Measurements from ENCODE around the gene TNS4.
"Not testable (repeated sequence)": the region's sequence is repeated elsewhere in the genome, so short reads cannot be mapped to it uniquely, and the experiment has no call there.

DNA sequence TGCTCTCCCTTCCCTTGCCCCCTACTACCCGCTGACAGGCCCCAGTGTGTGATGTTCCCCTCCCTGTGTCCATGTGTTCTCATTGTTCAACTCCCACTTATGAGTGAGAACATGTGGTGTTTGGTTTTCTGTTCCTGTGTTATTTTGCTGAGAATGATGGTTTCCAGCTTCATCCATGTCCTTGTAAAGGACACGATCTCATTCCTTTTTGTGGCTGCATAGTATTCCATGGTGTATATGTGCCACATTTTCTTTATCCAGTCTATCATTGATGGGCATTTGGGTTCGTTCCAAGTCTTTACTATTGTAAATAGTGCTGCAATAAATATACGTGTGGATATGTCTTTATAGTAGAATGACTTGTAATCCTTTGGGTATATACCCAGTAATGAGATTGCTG is 45.1 kb upstream of the TNS4 start:
- TF ChIP-seq, protein P1, sequence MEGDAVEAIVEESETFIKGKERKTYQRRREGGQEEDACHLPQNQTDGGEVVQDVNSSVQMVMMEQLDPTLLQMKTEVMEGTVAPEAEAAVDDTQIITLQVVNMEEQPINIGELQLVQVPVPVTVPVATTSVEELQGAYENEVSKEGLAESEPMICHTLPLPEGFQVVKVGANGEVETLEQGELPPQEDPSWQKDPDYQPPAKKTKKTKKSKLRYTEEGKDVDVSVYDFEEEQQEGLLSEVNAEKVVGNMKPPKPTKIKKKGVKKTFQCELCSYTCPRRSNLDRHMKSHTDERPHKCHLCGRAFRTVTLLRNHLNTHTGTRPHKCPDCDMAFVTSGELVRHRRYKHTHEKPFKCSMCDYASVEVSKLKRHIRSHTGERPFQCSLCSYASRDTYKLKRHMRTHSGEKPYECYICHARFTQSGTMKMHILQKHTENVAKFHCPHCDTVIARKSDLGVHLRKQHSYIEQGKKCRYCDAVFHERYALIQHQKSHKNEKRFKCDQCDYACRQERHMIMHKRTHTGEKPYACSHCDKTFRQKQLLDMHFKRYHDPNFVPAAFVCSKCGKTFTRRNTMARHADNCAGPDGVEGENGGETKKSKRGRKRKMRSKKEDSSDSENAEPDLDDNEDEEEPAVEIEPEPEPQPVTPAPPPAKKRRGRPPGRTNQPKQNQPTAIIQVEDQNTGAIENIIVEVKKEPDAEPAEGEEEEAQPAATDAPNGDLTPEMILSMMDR (IDR thresholded peaks at IDR 0.05; ENCODE audit: insufficient read depth, low read depth, low read length) = not testable (repeated sequence)
- not testable (repeated sequence) for TF ChIP-seq EZH2 (IDR thresholded peaks at IDR 0.05; ENCODE audit: insufficient read depth, low read length)

All from astrocyte (in vitro differentiated cells and primary cell).